Epithelial cell of esophagus (primary cell): ENCODE data around the gene SIGLEC12.
"Not testable (repeated sequence)": the region's sequence is repeated elsewhere in the genome, so short reads cannot be mapped to it uniquely, and the experiment has no call there.

ENCODE experiments used
- DNase-seq: peaks from one replicate; pipeline ENCODE4 v3.0.0; 2010; ENCODE audit warnings: low read depth
- H3K4me3 ChIP-seq: 2 replicates; pipeline ENCODE4 v1.5.1; 2011; ENCODE audit warnings: mild to moderate bottlenecking, low read length, control low read depth
- TF ChIP-seq, protein P1 (sequence below): IDR thresholded peaks from 2 replicates; pipeline ENCODE4 v1.5.1; 2011; ENCODE audit warnings: low read depth, mild to moderate bottlenecking, low read length, control low read depth, inconsistent platforms; ENCODE audit not compliant: insufficient read depth; ENCODE audit errors: missing control alignments

The SIGLEC12 gene

DNA sequence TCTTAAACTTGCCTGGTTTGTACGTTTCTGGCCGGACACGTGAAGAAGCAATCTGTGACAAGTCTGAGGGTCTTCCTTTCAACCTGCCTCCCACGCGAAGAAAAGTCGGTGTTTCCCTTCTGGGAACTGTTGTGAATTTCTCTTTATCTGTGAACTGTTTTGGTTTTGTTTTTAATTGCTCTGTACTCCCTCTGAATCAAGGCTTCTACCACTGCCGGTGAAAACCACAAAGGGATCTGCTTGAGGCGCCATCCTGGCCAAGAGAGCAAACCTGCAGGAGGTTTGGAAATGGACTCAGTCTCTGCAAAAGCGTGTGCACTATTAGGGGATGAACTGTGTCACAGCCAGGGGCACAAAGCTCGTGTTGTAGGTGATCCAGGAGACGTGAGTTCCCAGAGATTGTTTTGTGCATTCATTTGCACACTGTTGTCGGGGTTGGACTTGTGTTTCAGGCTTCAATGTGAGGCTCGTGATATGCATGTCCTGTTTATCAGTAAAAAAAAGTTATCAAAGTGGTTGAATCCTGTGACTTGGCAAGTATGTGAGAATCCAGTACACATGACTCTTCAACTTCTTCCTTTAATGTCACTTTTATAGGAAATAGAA, 53.1 kb downstream of the SIGLEC12 start:
- TF ChIP-seq, protein P1, sequence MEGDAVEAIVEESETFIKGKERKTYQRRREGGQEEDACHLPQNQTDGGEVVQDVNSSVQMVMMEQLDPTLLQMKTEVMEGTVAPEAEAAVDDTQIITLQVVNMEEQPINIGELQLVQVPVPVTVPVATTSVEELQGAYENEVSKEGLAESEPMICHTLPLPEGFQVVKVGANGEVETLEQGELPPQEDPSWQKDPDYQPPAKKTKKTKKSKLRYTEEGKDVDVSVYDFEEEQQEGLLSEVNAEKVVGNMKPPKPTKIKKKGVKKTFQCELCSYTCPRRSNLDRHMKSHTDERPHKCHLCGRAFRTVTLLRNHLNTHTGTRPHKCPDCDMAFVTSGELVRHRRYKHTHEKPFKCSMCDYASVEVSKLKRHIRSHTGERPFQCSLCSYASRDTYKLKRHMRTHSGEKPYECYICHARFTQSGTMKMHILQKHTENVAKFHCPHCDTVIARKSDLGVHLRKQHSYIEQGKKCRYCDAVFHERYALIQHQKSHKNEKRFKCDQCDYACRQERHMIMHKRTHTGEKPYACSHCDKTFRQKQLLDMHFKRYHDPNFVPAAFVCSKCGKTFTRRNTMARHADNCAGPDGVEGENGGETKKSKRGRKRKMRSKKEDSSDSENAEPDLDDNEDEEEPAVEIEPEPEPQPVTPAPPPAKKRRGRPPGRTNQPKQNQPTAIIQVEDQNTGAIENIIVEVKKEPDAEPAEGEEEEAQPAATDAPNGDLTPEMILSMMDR: no peak
- H3K4me3 ChIP-seq: no peak overlapping the region
- DNase-seq: no peak

DNA sequence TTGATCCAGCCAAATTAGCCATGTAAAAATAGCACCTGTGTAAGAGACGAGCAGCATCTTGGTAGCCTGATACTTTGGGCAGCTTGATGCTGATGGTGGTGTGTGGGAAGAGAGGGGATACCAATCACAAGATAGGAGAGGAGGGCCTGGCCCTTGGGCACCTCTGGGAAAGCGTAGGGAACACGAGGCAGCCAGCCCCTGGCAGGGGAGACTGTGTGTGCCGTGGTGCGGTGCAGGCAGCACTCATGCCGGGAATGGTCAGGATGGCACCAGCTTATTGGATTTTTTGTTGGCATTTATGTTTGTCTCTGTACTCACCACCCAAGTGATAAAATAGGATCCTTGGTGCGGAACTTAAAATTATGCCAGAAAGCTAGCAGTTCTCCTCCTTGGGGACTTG, 53.6 kb downstream of the SIGLEC12 start:
- TF ChIP-seq, protein P1: no peak
- no peak for DNase-seq
- H3K4me3 ChIP-seq: no peak overlapping the region

DNA sequence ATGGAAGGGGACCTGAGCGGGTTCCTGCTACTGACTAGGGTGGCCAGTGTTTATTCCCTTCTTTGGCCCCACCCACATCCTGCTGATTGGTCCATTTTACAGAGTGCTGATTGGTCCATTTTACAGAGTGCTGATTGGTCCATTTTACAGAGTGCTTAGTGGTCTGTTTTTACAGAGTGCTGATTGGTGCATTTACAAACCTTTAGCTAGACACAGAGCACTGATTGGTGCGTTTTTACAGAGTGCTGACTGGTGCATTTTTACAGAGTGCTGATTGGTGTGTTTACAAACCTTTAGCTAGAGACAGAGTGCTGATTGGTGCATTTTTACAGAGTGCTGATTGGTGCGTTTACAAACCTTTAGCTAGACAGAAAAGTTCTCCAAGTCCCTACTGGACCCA, 54.1 kb downstream of the SIGLEC12 start:
- DNase-seq, H3K4me3 ChIP-seq: not testable (repeated sequence)

DNA sequence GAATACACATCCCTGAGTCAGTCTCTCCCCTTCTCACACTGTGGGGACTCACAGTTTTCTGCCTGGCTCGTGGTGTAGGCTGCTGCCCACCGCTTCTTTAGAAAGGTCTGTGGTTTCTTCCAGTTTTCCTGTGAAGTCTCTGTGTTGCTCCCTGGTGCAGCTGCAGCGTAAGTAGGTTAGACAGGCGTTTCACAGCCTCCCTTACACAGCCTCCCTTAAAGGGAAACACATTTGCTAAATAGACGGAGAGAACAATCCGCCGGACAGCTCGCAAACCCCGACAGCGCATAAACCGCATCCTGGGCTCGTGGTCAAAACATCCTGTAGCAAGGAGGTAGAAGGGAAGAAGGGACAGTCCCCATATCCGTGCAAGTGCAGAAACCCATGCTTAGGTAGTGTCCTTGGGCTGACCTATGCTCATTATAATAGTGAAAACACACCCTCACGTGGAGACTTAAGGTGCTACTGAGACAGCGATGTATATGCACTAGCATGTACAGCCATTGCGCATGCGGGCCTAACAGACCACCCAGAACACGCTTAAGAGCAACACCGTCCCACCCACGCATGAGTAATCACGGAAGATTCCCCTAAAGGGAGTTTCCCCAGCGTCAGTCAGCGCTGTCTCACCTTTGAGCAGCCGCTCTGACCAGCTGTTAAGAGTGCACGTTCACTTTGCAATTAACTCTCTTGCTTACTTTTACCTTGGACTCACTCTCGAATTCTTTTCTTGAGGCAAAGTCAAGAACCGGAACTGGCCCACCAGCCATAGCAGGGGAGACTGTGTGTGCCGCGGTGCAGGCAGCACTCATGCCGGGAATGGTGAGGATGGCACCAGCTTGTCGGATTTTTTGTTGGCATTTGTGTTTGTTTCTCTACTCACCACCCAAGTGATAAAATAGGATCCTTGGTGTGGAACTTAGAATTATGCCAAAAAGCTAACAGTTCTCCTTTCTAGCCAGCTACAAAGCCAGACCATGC, 59.9 kb downstream of the SIGLEC12 start:
- peak; percentile 13 for DNase-seq
- H3K4me3 ChIP-seq: no peak overlapping the region
- TF ChIP-seq, protein P1: no peak
